Upper lobe of left lung (tissue), 6 donors: ENCODE data around the gene ANKS1B. TPM values are rescaled to one million over a fixed set of nuclear protein-coding genes. Genes with fewer than 3 reads are reported as not detected.
A peak's percentile ranks its signal among the peaks of the same experiment; 100 is the strongest.

Source experiments
- ATAC-seq, 2 donors: fragments of 200-7000 bp; cut with Tn5 transposase; one replicate each; pipeline ENCODE4 v1.9.1; 2022; ENCODE audit warnings: mild to moderate bottlenecking in 2 of 2, moderate library complexity in 2 of 2; ENCODE audit not compliant: low FRiP score in 2 of 2
- DNase-seq, 2 donors: peaks; one replicate each; pipeline ENCODE4 v3.0.0-alpha.2; 2019 to 2020
- H3K27ac ChIP-seq, 4 donors: fragments of 200-600 bp; sonication (generic); one replicate each; pipeline ENCODE4 v1.5.1; 2016 to 2019
- H3K27me3 ChIP-seq, 4 donors: fragments of 200-600 bp; sonication (generic); one replicate each; pipeline ENCODE4 v1.5.1; 2017 to 2019
- H3K36me3 ChIP-seq, 4 donors: fragments of 200-600 bp; sonication (generic); one replicate each; pipeline ENCODE4 v1.5.1; 2016 to 2019
- H3K4me1 ChIP-seq, 4 donors: fragments of 200-600 bp; sonication (generic); one replicate each; pipeline ENCODE4 v1.5.1; 2018 to 2019
- H3K4me3 ChIP-seq, 4 donors: fragments of 200-600 bp; sonication (generic); one replicate each; pipeline ENCODE4 v1.5.1; 2017 to 2019; ENCODE audit warnings: mild to moderate bottlenecking in 2 of 4, moderate library complexity in 1 of 4
- H3K9me3 ChIP-seq, 4 donors: fragments of 200-600 bp; sonication (generic); one replicate each; pipeline ENCODE4 v1.5.1; 2018 to 2019
- EP300 ChIP-seq, 4 donors: sonication (generic); formaldehyde crosslinking; IDR thresholded peaks; one replicate each; pipeline ENCODE4 v1.5.1; 2017; ENCODE audit warnings: antibody characterized with exemption in 4 of 4, control low read depth in 2 of 4
- POLR2A ChIP-seq, 4 donors: fragments of 450-650 bp; IDR thresholded peaks; one replicate each; pipeline ENCODE4 v1.5.1; 2016 to 2017; ENCODE audit warnings: antibody characterized with exemption in 4 of 4, mild to moderate bottlenecking in 2 of 4
- POLR2AphosphoS5 ChIP-seq, 2 donors: sonication (generic); formaldehyde crosslinking; IDR thresholded peaks; one replicate each; pipeline ENCODE4 v1.5.1; 2017; ENCODE audit warnings: antibody characterized with exemption in 2 of 2
- WGBS, 2 donors: methylation state at CpG; one replicate each; pipeline ENCODE4 v1.1.5; 2017 to 2018; 5-methylcytosine and 5-hydroxymethylcytosine counted together
- total RNA-seq, 6 donors: library from RNA; depleted of rRNA in 4 of 6; stranded (reverse); fragments of >200 nt in 4 of 6; gene quantifications; one replicate each; pipeline versions ENCODE4 v1.1.0 to v1.2.1, GENCODE V29; 2016 to 2021
- TF ChIP-seq, protein P1 (sequence below), 6 experiments: fragments of 450-650 bp in 4 of 6; fragments of 200-600 bp in 2 of 6; sonication (generic) in 2 of 6; IDR thresholded peaks; one replicate each; pipeline ENCODE4 v1.5.1; 2016 to 2019; ENCODE audit warnings: antibody characterized with exemption in 6 of 6
- donor health status: DM: no; HTN: no; CAD: no; lungs with moderate emphysema.
- donor health status: DM: no; HTN: yes; CAD: no; lungs with severe emphysema.

Gene ANKS1B
- total RNA-seq, 6 donors from 2014 or later: 5.1 to 23.7 (median 7.2) TPM

GRCh38 chr12:99658671-99659349, 325.9 kb downstream of the ANKS1B start:
- H3K27me3 ChIP-seq: no peaks in the 10 kb centered on the region
- no peak for DNase-seq
- no peaks in the 10 kb centered on the region for H3K36me3 ChIP-seq
- no peaks in the 10 kb centered on the region for H3K9me3 ChIP-seq
- WGBS, 2 donors: 89 to 93% methylated on average over 1 of the region's 1 CpG
- TF ChIP-seq, protein P1, sequence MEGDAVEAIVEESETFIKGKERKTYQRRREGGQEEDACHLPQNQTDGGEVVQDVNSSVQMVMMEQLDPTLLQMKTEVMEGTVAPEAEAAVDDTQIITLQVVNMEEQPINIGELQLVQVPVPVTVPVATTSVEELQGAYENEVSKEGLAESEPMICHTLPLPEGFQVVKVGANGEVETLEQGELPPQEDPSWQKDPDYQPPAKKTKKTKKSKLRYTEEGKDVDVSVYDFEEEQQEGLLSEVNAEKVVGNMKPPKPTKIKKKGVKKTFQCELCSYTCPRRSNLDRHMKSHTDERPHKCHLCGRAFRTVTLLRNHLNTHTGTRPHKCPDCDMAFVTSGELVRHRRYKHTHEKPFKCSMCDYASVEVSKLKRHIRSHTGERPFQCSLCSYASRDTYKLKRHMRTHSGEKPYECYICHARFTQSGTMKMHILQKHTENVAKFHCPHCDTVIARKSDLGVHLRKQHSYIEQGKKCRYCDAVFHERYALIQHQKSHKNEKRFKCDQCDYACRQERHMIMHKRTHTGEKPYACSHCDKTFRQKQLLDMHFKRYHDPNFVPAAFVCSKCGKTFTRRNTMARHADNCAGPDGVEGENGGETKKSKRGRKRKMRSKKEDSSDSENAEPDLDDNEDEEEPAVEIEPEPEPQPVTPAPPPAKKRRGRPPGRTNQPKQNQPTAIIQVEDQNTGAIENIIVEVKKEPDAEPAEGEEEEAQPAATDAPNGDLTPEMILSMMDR (IDR thresholded peaks at IDR 0.05): no peak
- TF ChIP-seq POLR2AphosphoS5 (IDR thresholded peaks at IDR 0.05) (no peak), EP300 (IDR thresholded peaks at IDR 0.05) (no peak)
- H3K4me3 ChIP-seq: no peak overlapping the region
- ATAC-seq: no peak
- H3K4me1 ChIP-seq: no peaks in the 10 kb centered on the region
- no peak overlapping the region for H3K27ac ChIP-seq

DNA sequence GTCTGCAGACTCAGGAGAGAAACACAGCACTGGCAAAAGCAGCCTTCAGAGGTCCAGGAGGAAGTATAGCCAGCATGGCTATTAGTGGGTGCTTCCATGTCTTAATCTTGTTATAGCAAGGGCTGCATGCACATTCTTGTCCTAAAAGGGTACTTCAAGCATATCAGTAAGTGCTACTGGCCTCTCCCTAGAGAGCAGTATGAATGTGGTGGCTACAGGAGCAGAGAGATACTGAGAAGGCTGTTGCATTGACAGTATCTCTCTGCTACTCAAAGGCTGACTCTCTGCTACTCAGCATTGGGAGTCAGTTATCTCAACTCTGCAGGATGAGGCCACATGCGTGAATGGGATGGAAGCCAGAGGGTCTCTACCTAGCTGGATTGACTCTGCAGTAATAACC, 335.2 kb downstream of the ANKS1B start:
- TF ChIP-seq EP300 (IDR thresholded peaks at IDR 0.05): no peak
- TF ChIP-seq, protein P1 (IDR thresholded peaks at IDR 0.05): no peak
- no peak for TF ChIP-seq POLR2A (IDR thresholded peaks at IDR 0.05)
- no peak for TF ChIP-seq POLR2AphosphoS5 (IDR thresholded peaks at IDR 0.05)
- no peak overlapping the region for H3K27ac ChIP-seq
- no peaks in the 10 kb centered on the region for H3K36me3 ChIP-seq
- peak in 1 of 2 donors; percentile 16 for ATAC-seq
- no peaks in the 10 kb centered on the region for H3K4me1 ChIP-seq
- no peak for DNase-seq
- H3K4me3 ChIP-seq: no peak overlapping the region
- 55 to 100% methylated on average over 1 of the region's 1 CpG for WGBS, 2 donors
- H3K27me3 ChIP-seq: no peaks in the 10 kb centered on the region
- no peaks in the 10 kb centered on the region for H3K9me3 ChIP-seq

DNA sequence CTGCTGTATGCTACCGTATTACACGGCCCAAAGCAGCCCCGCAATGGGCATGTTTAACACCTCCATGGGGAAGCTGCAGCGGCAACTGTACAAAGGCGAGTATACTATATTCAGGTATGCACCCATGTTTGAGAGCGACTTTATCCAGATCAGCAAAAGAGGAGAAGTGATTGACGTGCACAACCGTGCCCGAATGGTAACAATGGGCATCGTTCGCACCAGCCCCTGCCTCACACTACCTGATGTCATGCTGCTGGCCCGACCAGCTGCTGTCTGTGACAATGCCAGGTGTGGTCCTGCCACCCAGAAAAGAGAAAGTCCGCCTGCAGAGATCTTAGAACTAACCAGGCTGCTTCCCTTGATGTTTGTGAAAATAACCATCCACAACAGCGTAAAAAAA, 336.6 kb downstream of the ANKS1B start:
- H3K36me3 ChIP-seq: no peaks in the 10 kb centered on the region
- TF ChIP-seq, protein P1 (IDR thresholded peaks at IDR 0.05): no peak
- TF ChIP-seq EP300 (IDR thresholded peaks at IDR 0.05) (no peak), POLR2A (IDR thresholded peaks at IDR 0.05) (no peak), POLR2AphosphoS5 (IDR thresholded peaks at IDR 0.05) (no peak)
- H3K9me3 ChIP-seq: no peaks in the 10 kb centered on the region
- 92% methylated on average over 13 to 14 of the region's 14 CpGs for WGBS, 2 donors
- no peak for DNase-seq
- no peak overlapping the region for H3K4me3 ChIP-seq
- ATAC-seq: no peak
- no peaks in the 10 kb centered on the region for H3K27me3 ChIP-seq
- H3K27ac ChIP-seq: no peak overlapping the region
- H3K4me1 ChIP-seq: no peaks in the 10 kb centered on the region

DNA sequence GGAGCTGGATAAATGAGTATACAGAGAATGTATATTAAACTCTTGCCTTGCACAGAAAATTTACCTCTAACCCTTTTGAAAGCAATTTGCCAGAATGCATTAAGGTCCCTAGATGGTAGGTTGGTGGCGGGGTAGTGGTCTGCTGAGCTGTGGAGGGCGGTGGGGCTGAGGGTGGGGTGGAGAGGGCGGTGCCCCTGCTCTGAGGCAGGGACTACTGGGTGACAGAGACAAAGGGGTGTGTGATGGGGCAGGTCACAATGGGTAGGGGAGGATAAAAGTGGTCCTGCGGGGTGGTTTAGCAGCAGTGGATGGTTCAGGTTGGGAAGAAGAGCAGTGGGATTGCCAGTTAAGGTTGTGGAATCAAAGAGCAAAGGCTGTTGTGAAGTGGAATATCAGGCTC, 337.3 kb downstream of the ANKS1B start, which contains the start of gene GARIN6:
TSS of gene GARIN6 (plus strand) at position 301 of the 400 bp plus-strand sequence. CDS start 422 bp downstream, outside the sequence.
- Histone ChIP-seq H3K36me3 (no peaks in the 10 kb centered on the region), H3K4me3 (no peak within 1 kb of the TSS), H3K27me3 (no peaks in the 10 kb centered on the region), H3K9me3 (no peaks in the 10 kb centered on the region), H3K27ac (no peak within 1 kb of the TSS), H3K4me1 (no peaks in the 10 kb centered on the region)
- 83 to 96% methylated on average over 4 of the region's 4 CpGs for WGBS, 2 donors
- ATAC-seq: no peak
- TF ChIP-seq EP300 (IDR thresholded peaks at IDR 0.05) (no peak), POLR2A (IDR thresholded peaks at IDR 0.05) (no peak)
- TF ChIP-seq, protein P1 (IDR thresholded peaks at IDR 0.05): no peak
- peak in 1 of 2 donors; percentile 6 for DNase-seq

GRCh38 chr12:99644629-99645028, 340.1 kb downstream of the ANKS1B start:
- no peak overlapping the region for H3K27ac ChIP-seq
- H3K27me3 ChIP-seq: no peaks in the 10 kb centered on the region
- 84% methylated on average over 2 of the region's 2 CpGs for WGBS, 2 donors
- no peak for ATAC-seq
- H3K36me3 ChIP-seq: no peaks in the 10 kb centered on the region
- TF ChIP-seq, protein P1 (IDR thresholded peaks at IDR 0.05): no peak
- TF ChIP-seq POLR2A (IDR thresholded peaks at IDR 0.05) (no peak), EP300 (IDR thresholded peaks at IDR 0.05) (no peak), POLR2AphosphoS5 (IDR thresholded peaks at IDR 0.05) (no peak)
- no peaks in the 10 kb centered on the region for H3K9me3 ChIP-seq
- H3K4me1 ChIP-seq: no peaks in the 10 kb centered on the region
- no peak for DNase-seq
- H3K4me3 ChIP-seq: no peak overlapping the region
